ENCODE measurements around the gene COL4A1. TPM values are rescaled to one million over a fixed set of nuclear protein-coding genes. Genes with fewer than 3 reads are reported as not detected.

COL4A1 gene
- total RNA-seq, 2 donors from 2014 or later, result 27.0 to 97.0 TPM

DNA sequence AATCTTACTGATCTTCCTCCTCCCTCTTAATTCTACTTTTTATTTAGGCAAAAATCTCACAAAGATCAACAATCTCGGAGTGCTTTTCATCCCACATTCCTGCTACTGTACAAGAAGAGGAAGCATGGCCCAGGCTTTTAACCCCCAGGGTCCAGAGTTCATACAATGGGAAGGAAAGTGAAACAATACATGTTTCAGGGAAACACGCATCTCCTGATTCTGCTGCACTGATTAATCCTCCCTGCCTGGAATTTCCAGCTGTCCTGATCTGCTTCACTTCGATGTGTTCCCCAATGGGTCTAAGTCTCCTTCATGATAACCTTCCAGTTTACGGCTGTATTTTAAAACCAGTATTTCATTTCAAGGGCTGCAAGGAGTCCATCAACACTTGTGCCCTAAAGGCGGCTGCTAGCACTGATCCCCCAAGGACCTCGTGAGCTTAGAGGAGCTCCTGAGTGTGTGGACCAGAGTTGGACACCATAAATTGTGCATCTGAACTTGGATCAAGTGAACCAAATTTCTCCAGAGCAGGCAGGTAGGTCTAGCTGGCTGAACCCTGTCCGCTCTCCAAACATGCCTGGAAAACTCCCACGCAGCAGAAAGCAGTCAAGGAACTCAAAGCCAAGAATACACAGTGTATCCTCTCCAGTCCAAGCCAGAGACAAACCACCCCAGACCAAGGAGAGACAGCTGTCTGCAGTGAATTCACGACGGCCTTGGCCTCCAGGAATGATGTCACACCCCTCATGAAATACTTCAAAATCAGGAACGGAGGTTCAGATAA lies 44.3 kb downstream of the COL4A1 start:
- TF ChIP-seq CTCF (IDR thresholded peaks at IDR 0.05), result no peak
- Histone ChIP-seq H3K9me3 (no peaks in the 10 kb centered on the region), H3K9ac (ENCODE audit: low read depth in 2 of 2, low read length in 2 of 2) (no peak overlapping the region), H3K4me3 (no peak overlapping the region), H3K27ac (peak overlapping the region; percentile 51), H3K36me3 (no peaks in the 10 kb centered on the region), H3K27me3 (no peaks in the 10 kb centered on the region), H3K4me1 (no peaks in the 10 kb centered on the region)
- intact Hi-C loops (cut with DNase I), result no loop called here
- no peak for DNase-seq

GRCh38 chr13:110262082-110262436 lies 44.9 kb downstream of the COL4A1 start:
- no peaks in the 10 kb centered on the region for H3K36me3 ChIP-seq
- H3K4me3 ChIP-seq, result no peak overlapping the region
- no peak for DNase-seq
- no peak for TF ChIP-seq CTCF (IDR thresholded peaks at IDR 0.05)
- intact Hi-C loops (cut with DNase I), result no loop called here
- H3K27me3 ChIP-seq, result no peaks in the 10 kb centered on the region
- no peaks in the 10 kb centered on the region for H3K9me3 ChIP-seq
- H3K27ac ChIP-seq, result peak overlapping the region; percentile 51
- no peaks in the 10 kb centered on the region for H3K4me1 ChIP-seq
- H3K9ac ChIP-seq (ENCODE audit: low read depth in 2 of 2, low read length in 2 of 2), result no peak overlapping the region

DNA sequence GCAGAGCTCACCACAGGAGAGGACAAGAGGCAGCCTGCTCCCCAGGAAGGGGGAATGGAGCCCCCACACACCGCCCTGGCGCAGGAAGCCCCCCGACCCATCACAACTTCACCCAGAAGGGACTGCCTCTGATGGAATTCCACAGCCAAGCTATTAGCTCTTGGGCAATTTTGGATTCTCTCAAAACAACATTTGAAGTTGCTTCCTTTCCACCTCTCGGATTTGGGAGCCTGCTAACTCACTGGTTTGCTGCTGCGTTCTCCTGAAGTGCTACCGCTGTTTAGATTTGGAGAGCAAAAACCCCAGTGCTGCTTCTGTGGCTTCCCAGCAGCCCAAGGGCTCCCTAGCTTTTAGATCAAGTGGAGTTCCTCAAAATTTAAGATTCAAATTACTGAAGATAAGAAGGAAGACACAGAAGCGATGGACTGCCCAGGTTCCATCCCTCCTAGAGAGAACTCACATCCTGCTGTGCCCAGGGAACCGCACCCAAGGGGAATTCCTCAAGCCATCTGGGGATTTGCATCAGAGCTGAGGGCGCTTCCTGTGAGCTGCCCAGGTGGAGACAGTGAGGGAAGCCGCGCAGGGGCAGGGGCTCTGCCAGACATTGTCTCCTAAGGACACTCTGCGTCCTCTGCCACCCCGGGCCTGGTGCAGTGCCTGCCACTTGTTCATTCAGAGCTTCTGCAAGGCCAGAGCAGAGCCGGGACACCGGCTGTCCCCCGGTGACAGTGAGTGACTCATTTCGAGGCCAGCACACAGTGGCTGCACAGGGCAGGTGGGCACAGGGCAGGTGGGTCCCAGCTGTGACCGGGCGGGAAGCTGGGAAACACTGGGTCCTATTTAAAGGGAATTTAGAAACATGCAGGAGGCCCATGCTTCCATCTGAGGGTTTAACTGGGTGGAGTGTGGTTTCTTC lies 45.5 kb downstream of the COL4A1 start:
- intact Hi-C loops (cut with DNase I), result no loop called here
- no peaks in the 10 kb centered on the region for H3K27me3 ChIP-seq
- TF ChIP-seq CTCF (IDR thresholded peaks at IDR 0.05), result no peak
- no peak for DNase-seq
- H3K4me1 ChIP-seq, result no peaks in the 10 kb centered on the region
- no peaks in the 10 kb centered on the region for H3K9me3 ChIP-seq
- H3K4me3 ChIP-seq, result no peak overlapping the region
- H3K36me3 ChIP-seq, result no peaks in the 10 kb centered on the region
- peak overlapping the region; percentile 51 for H3K27ac ChIP-seq
- no peak overlapping the region for H3K9ac ChIP-seq (ENCODE audit: low read depth in 2 of 2, low read length in 2 of 2)

- Histone ChIP-seq H3K4me1 (no peaks in the 10 kb centered on the region), H3K9me3 (no peaks in the 10 kb centered on the region), H3K27ac (peak overlapping the region; percentile 19), H3K27me3 (no peaks in the 10 kb centered on the region), H3K36me3 (no peaks in the 10 kb centered on the region), H3K4me3 (no peak overlapping the region), H3K9ac (ENCODE audit: low read depth in 2 of 2, low read length in 2 of 2) (no peak overlapping the region)
- no peak for TF ChIP-seq CTCF (IDR thresholded peaks at IDR 0.05)
- intact Hi-C loops (cut with DNase I), result no loop called here
- DNase-seq, result no peak
Observed at GRCh38 chr13:110259651-110260050, 47.3 kb downstream of the COL4A1 start.

- Histone ChIP-seq H3K27ac (peak overlapping the region; percentile 19), H3K27me3 (no peaks in the 10 kb centered on the region), H3K9me3 (no peaks in the 10 kb centered on the region), H3K4me3 (no peak overlapping the region), H3K36me3 (no peaks in the 10 kb centered on the region), H3K9ac (ENCODE audit: low read depth in 2 of 2, low read length in 2 of 2) (no peak overlapping the region), H3K4me1 (no peaks in the 10 kb centered on the region)
- TF ChIP-seq CTCF (IDR thresholded peaks at IDR 0.05), result no peak
- no peak for DNase-seq
- intact Hi-C loops (cut with DNase I), result no loop called here
Observed at GRCh38 chr13:110258876-110259631, 47.9 kb downstream of the COL4A1 start.

Data from colonic mucosa (tissue), 4 donors.